Measurements from ENCODE around the gene OSGIN1.
A peak's percentile ranks its signal among the peaks of the same experiment; 100 is the strongest.

OSGIN1 gene

GRCh38 chr16:83952940-83953795 is at the start of gene OSGIN1:
Gene OSGIN1 (plus strand): TSS chr16:83953240. CDS start chr16:83957672, 4,432 bp downstream.
- DNase-seq, result peak; percentile 86

DNA sequence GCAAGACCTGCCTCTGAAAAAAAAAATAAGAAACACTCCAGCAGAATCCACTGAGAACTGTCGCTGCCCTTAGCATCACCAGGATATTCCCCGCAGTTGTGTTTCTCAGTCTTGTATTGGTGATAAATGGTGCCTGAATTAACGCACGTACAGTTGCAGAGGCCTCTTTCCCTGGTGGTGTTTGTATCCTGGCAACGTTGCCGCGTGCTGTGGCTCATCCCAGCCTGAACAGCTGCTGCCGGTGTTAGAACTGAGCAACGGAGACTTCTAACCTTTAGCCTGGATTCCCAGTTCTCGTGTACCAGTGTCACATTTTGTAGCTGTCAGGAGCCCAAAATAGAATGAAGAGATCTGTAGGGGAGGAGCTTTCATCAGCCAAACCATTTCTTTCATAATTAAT is 49.3 kb upstream of the OSGIN1 start:
- peak; percentile 65 for DNase-seq

- DNase-seq, result no peak
Observed at GRCh38 chr16:83906683-83907082, 46.4 kb upstream of the OSGIN1 start.

DNA sequence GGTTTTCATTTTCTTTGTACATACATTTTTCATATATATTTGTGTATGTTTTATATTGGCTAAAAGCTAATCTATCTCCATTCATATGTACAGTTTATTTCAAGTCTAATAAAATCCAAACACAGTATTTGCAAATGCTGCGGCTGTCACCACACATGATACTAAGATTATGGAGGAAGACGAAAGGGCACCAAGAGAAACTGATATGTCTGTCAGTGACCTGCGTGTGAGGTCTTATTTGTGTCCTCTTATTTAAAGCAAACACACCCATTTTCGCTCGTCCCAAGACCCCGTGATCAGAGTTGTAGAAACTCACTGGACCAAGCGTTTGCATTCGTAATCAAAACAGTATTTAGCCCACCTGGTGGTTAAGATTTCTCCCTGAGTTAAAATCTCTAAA is 45.9 kb upstream of the OSGIN1 start:
- DNase-seq, result no peak

GRCh38 chr16:83907631-83908250 is 45.3 kb upstream of the OSGIN1 start:
- no peak for DNase-seq

DNA sequence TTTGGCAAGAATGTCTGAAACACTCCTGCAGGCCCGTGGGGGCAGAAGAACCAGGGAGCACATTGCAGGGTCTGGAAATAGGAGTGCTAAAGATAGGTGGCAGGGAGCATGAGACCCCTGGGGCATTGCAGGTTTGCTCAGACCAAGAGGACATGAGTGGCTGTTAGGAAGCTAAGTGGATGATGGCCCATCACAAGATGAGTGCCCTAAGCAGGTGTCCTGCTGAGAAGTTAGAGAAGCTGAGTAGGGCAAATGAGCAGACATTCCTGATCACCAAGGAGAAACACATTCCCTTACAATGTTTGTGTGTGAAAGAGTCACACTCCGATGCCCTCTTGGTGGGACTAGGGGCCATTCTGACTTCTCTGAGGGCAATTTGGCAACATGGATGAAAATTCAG is 44.2 kb upstream of the OSGIN1 start:
- no peak for DNase-seq

DNA sequence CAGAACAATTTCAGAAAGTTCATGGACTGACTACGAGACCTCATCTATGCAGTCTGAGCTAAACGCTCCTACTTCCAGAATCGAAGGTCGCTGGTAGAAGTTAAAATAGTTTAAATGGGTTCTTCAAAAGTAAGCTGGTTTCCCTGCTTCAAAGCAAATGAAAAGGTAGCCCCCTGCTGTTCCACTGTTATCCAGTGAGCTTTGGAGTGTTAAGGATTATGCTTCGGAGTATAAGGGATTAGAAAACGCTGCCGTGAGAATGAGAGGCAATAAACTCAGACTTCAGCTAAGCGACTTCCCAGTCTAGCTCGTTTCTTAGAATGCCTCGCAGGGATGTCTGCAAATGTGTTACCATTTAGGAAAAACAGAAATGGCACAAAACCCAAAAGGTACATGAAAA is 41.8 kb upstream of the OSGIN1 start:
- DNase-seq, result no peak

DNA sequence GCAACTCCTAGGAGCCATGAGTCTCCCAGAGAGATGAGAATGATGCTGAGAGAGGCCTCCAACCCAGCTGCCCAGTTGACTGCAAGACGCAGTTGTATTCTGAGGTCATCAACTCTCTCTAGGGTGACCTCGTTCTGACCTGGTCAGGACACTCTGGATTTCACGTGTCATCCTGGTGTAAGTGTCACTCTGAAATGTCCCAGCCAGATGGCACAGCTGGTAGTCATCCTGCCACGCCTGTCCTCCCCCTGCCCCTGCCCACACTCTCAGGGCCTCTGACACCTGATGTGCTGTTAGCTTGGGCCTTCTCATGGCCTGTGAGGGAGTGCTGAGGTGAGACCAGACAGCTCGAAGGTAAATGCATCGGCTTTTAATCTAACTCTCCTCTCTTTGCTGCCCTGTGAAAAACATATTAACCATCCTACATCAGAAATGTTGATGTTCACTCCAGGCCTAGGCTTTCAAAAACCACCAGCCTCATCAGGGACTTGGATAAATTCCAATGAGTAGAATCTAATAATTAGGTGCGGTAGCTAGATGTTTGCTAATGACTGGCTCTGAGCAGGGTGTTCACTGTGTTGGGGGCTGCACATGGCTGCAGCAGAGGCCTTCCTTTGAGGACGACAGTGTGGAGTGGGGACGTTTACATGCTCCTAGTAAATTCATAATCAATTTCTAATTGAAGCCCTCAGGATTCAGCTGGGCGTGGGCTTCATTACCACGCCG is 40.4 kb upstream of the OSGIN1 start:
- no peak for DNase-seq

DNA sequence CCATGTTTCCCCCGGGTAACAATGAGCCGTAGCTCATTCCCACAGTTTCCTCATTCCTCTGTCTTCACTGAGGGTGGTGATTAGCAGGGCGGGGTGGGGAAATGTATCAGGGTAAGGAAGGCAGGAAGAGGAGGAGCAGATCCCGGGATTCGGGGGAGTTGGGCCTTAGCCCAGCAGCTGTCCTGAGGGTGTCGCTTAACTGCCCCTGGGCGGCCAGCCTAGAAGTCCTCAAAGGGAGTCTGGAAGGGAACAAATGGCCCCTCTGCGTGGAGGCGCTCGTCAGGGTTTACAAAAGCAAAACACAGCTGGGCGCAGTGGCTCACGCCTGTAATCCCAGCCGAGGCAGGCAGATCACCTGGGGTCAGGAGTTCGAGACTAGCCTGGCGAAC is 39.8 kb upstream of the OSGIN1 start:
- DNase-seq, result no peak

DNA sequence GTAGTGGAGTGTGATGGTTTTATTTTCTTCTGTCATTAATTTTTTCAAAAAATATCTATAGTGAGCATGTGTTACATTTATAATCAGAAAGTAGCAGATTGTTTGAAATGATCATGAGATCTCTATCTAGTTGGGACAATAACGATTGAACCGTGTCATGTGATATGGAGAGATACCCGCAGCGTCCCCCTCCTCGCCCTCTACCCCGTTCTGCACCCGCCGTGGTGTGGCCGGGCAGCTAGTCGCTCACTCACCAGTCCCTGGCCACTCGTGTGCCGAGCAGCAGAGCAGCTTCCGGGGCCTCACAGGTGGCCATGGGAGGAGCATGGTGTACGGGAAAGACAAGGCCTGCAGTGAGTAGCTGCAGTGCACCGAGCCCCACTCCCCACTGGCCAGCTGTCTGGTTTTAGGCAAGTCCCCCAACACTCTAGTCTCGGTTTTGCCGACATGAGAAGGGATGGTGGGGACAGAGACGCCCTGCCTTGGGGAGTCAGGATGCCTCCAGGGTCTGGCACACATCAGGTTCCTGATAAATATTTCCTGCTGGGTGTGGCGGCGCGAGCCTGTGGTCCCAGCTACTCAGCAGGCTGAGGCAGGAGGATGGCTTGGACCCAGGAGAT is 38.8 kb upstream of the OSGIN1 start:
- DNase-seq, result no peak

GRCh38 chr16:83915081-83915480 is 38.0 kb upstream of the OSGIN1 start:
- no peak for DNase-seq

- DNase-seq, result no peak
Observed at GRCh38 chr16:83915491-83915890, 37.5 kb upstream of the OSGIN1 start.

DNA sequence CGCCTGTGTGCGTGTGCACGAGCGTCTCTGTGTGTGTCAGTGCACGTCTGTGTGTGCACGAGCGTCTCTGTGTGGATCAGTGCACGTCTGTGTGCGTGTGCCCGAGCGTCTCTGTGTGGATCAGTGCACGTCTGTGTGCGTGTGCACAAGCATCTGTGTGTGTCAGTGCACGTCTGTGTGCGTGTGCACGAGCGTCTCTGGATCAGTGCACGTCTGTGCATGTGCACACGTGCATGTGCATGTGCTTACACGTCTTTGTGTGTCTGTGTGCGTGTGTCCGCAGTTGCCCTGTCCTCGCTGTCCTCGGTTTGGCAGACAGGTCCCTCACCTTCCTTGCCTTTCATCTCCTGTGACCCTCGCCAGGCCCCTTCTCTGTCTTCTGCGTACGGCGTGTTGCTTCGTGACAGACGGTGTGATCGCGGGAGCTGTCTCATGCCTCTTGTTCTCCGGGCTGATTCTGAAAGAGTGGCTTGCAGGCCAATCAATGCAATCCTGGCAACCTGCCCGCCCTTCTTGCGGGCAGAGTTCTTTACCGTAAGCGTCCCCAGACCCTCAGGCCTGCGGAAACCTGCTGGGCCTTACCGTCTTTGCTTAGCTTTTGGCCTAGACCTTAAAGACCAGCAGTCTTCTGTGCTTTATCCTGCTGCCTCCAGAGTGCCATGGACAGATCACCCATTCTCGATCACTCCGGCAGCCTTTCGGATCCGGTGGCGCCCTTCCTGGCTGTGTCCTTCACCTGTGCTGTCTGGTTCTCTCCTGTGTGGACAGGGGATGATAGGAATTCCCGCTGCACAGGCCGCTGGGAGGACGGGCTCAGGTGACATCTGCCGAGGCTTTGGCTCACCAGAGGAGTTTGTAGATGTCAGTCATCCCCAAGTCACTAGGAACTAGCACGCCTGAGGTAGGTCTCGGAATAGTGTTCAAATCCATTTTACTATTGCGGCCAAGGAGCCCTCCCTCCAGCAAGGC is 35.6 kb upstream of the OSGIN1 start:
- DNase-seq, result no peak

DNA sequence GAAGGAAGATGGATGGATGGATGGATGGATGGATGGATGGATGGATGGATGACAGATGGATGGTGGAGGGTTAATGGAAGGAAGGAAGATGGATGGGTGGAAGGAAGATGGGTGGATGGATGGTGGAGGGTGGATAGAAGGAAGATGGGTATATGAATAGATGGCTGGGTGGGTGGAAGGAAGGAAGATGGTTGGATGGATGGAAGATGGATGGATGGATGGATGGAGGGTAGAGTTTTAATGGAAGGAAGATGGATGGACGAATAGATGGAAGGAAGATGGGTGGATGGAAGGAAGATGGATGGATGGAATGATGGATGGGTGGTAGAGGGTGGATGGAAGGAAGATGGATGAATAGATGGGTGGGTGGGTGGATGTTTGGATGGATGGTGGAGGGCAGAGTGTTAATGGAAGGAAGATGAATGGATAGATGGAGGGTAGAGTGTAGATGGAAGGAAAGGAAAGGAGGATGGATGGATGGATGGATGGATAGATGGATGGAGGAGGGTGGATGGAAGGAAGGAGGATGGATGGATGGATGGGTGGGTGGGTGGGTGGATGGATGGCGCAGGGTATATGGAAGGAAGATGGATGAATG is 32.0 kb upstream of the OSGIN1 start:
- no peak for DNase-seq

DNA sequence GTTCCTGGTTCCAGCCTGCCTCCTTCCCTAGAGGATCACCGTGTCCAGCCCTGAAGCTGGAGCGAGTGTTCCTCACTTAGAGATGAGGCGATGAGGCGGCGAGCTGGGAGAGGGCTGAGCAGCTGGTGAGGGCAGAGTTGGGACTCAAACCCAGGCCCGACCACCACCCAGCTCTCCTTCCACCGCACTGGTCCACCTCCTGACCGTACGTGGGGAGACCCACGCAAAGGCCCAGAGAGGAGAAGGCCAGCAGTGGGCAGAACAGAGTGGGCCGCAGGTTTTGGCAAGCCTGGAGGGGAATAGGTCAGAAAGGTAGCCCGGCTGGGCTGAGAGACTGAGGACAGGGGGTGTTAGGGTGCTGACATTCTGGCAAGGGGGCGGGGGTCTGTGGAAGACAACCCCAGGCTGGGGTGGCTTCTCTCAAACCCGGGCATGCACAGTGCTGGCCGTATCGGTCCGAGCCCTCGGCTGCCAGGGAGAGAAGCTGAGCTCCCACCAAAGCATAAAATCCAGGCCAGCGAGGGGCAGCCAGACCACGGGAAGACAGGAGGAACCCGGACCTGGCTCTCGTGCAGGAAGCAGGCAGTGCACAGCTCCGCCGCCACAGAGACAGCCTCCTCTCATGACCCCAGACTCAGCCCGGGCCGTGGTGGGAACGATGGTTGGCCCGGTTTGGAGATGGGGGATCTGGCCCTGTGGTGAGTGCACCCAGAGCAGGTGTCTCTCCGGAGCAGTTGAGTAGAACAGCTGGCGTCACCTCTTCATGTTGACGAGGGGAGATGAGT is 29.3 kb upstream of the OSGIN1 start:
- no peak for DNase-seq

GRCh38 chr16:83924686-83925085 is 28.4 kb upstream of the OSGIN1 start:
- DNase-seq, result no peak

DNA sequence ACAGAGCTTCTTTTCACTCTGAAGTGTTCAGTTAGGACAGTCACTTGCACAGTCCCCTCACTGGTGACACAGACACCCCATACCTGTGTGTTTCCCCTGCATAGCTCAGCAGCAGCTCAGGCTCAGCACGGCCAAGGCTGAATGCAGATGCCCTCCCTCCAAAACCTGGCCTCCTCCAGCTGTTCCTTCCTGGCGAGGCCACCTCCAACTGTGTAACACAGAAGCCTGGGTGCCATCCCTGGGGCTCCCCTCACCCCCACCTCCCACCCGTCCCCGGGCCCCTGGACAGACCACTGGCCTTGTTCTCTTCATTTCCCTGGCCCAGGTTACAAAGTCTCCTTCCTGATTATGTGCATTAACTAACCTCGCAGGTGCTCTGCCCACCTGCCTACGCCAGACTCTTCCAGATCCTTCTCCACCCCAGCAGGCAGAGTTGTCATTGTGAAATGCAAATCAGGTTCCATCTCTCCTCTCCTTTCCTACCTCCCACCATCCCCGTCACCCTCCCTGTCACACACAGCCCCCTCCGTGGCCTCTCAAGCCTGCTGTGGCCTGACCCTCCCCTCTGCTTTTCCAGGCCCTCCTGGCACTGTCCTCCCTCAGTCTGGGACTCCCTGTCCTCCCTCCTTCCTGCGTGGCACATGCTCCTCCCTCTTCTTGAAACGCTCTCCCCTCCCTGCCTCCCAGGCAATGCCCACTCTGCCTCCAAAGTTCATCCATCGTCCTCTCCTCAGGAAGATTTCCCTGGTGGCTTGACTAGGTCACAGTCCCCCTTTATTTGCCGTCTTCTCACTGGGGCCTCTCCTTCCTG is 27.7 kb upstream of the OSGIN1 start:
- no peak for DNase-seq

DNA sequence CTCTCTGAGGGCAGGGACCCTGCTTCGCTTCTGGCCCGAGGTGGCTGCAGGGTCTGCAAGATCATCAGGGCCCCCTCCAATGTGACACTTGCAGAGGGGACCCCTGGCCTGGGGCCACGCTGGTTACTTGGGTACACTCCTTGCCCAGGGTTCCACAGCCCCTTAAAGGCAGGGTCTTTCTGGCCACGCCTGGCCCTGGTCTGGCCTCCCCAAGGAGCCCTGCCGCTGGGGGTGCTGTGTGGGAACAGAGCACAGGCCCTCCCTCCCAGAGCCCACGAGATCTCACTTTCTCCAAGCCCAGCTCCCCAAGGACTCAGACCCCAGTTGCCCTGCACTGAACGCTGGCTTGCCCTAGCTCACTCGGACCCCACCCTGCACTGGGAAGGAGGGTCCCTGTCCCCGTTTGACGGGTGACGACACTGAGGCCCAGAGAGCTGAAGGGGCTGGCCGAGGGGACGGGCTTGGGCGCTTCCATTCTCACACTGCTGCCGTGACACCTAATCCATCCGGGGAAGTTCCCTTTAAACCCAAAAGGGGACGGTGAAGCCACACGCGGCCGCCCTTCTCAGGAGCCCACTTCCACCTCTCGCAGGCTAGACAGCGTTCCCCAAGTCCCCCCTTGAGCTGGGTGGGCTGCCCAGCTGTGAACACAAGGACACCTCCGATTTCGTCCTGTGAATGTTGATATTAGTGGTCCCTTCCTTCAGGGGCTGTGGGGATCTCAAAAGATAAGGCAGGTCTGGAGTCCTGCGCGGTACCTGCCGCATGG is 26.9 kb upstream of the OSGIN1 start:
- no peak for DNase-seq

DNA sequence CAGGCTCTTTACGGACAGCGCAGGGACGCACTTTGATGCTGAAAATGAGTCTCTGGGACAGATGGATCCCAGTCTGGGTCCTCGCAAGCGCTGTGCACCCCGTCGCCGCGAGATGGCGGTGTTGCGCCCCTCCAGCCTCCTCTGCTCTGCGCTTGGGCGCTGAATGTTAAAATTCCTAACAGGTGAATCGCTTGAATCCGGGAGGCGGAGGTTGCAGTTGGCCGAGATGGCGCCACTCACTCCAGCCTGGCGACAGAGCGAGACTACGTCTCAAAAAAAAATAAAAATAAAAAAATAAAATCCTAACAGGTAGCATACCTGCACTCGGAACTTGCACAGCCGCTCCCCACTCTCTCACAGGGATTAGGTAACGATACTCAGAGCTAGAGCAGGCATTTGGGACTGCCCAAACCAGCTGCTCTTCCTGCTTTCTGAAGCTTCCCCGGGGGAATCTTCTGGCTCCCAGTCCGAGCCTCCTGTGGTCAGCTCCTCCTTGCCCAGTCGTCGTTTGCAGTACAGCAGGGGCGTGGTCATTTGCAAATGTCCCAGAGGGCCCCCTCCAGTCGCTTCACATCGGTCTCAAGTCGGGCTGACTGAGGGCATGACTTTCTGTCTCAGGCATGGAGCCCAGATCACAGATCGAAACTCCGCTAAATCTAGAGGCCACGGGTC is 26.2 kb upstream of the OSGIN1 start:
- DNase-seq, result peak; percentile 62
